ENCODE results near the gene JTB.

DNA sequence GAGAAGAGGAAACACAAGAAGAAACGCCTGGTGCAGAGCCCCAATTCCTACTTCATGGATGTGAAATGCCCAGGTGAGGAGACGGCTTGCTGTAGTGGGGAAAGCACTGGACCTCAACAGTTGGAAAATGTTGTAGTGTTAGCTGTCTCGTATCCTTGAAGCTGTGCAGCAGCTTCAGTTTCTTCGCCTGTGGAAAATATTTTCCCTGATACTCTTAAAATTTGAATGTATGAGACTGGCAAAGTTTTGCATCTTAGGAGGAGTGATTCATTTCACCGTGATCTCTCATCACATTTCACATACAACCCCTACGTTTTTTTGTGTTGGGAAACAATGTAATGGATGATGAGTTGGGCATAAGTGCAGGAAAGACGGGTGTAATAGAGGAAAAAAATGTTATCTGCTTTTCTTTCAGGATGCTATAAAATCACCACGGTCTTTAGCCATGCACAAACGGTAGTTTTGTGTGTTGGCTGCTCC lies 13.7 kb upstream of the JTB start:
- TF ChIP-seq POLR2A (IDR thresholded peaks at IDR 0.05; ENCODE audit: low read depth, low read length), result no peak
- no peak for TF ChIP-seq TAF1 (IDR thresholded peaks at IDR 0.05; ENCODE audit: borderline replicate concordance, low read depth, low read length)
- no peak for TF ChIP-seq POLR2AphosphoS5 (IDR thresholded peaks at IDR 0.05; ENCODE audit: low read depth, low read length)
